SK-MEL-5 (cell line): ENCODE data around the gene SMAP1. TPM values are rescaled to one million over a fixed set of nuclear protein-coding genes. Genes with fewer than 3 reads are reported as not detected.

Experiments used
- DNase-seq: peaks from one replicate; pipeline ENCODE4 v3.0.0-alpha.2; 2016; ENCODE audit warnings: low read depth, low spot score
- in situ Hi-C: cut with HindIII; loops from 2 replicates; pipeline ENCODE4 v1.10.0; 2016; ENCODE audit warnings: low sequenced_read_pairs, high pct_unique_total_duplicates, low pct_unique_long_range_greater_than_20kb
- total RNA-seq: library from RNA; depleted of rRNA; stranded (reverse); fragments of >200 nt; shearing (Covaris generic); gene quantifications from 2 replicates; pipeline ENCODE4 v1.2.3, GENCODE V29; 2014

The SMAP1 gene
- total RNA-seq, 1 experiment from 2014 or later: 13.9 TPM

GRCh38 chr6:70673054-70673453, 5.4 kb downstream of the SMAP1 start:
- DNase-seq: no peak
- in situ Hi-C loops: no loop called here

GRCh38 chr6:70673601-70674000, 5.9 kb downstream of the SMAP1 start:
- in situ Hi-C loops: no loop called here
- no peak for DNase-seq

GRCh38 chr6:70675822-70676221, 8.1 kb downstream of the SMAP1 start:
- no peak for DNase-seq
- in situ Hi-C loops: no loop called here

- in situ Hi-C loops: no loop called here
- no peak for DNase-seq
Observed at GRCh38 chr6:70676821-70677220, 9.1 kb downstream of the SMAP1 start.

GRCh38 chr6:70680396-70680795, 12.7 kb downstream of the SMAP1 start:
- no peak for DNase-seq
- in situ Hi-C loops: no loop called here

GRCh38 chr6:70684794-70685493, 17.3 kb downstream of the SMAP1 start:
- in situ Hi-C loops: no loop called here
- no peak for DNase-seq

GRCh38 chr6:70685494-70686180, 18.0 kb downstream of the SMAP1 start:
- in situ Hi-C loops: no loop called here

GRCh38 chr6:70686548-70687133, 19.0 kb downstream of the SMAP1 start:
- in situ Hi-C loops: no loop called here
- DNase-seq: peak; percentile 52

More at GRCh38 chr6:70685494-70686180, 18.0 kb downstream of the SMAP1 start:
- no peak for DNase-seq

GRCh38 chr6:70693887-70694286, 26.2 kb downstream of the SMAP1 start:
- no peak for DNase-seq
- in situ Hi-C loops: no loop called here

- in situ Hi-C loops: no loop called here
- DNase-seq: no peak
Observed at GRCh38 chr6:70694371-70694770, 26.7 kb downstream of the SMAP1 start.

- DNase-seq: no peak
- in situ Hi-C loops: no loop called here
Observed at GRCh38 chr6:70700922-70701876, 33.5 kb downstream of the SMAP1 start.

- in situ Hi-C loops: no loop called here
- DNase-seq: no peak
Observed at GRCh38 chr6:70705772-70706171, 38.1 kb downstream of the SMAP1 start.

- in situ Hi-C loops: no loop called here
- DNase-seq: peak; percentile 59
Observed at GRCh38 chr6:70706491-70707123, 38.9 kb downstream of the SMAP1 start.

GRCh38 chr6:70707893-70708292, 40.2 kb downstream of the SMAP1 start:
- in situ Hi-C loops: no loop called here

GRCh38 chr6:70708448-70708847, 40.8 kb downstream of the SMAP1 start:
- in situ Hi-C loops: no loop called here
- no peak for DNase-seq

More at GRCh38 chr6:70707893-70708292, 40.2 kb downstream of the SMAP1 start:
- no peak for DNase-seq

GRCh38 chr6:70709826-70710225, 42.1 kb downstream of the SMAP1 start:
- DNase-seq: no peak

GRCh38 chr6:70714716-70715257, 47.1 kb downstream of the SMAP1 start:
- in situ Hi-C loops: no loop called here

More at GRCh38 chr6:70709826-70710225, 42.1 kb downstream of the SMAP1 start:
- in situ Hi-C loops: no loop called here

More at GRCh38 chr6:70714716-70715257, 47.1 kb downstream of the SMAP1 start:
- DNase-seq: no peak
